ENCODE measurements around the gene VWC2. TPM values are rescaled to one million over a fixed set of nuclear protein-coding genes. Genes with fewer than 3 reads are reported as not detected.

The VWC2 gene
- total and polyA plus RNA-seq, 7 experiments from 2014 or later = not detected

GRCh38 chr7:49860293-49860692 is 86.9 kb downstream of the VWC2 start:
- no peak for ATAC-seq
- Mint-ChIP-seq H3K36me3 (no peaks in the 10 kb centered on the region), H3K27me3 (peaks cover 0 to 18% (median 11%) of the 10 kb centered on the region in 5 donors), H3K4me3 (no peak overlapping the region), H3K27ac (no peak overlapping the region), H3K9me3 (peaks cover 0 to 1% (median 0%) of the 10 kb centered on the region in 11 donors), H3K4me1 (no peaks in the 10 kb centered on the region)
- intact Hi-C loops (cut with micrococcal nuclease) = no loop called here
- Histone ChIP-seq H3K4me3 (ENCODE audit: low read length) (no peak overlapping the region), H3K4me1 (ENCODE audit: control insufficient read depth in 2 of 2, insufficient read depth in 2 of 2, low read length in 2 of 2) (no peaks in the 10 kb centered on the region), H3K27me3 (ENCODE audit: control insufficient read depth in 2 of 2, insufficient read depth in 2 of 2, low read length in 2 of 2) (no peaks in the 10 kb centered on the region), H3K36me3 (ENCODE audit: control insufficient read depth in 2 of 3, insufficient read depth in 3 of 3, low read length in 3 of 3) (no peaks in the 10 kb centered on the region), H3K9me3 (ENCODE audit: control insufficient read depth in 2 of 3, low read length in 3 of 3) (no peaks in the 10 kb centered on the region), H3K27ac (ENCODE audit: low read depth, low read length) (no peak overlapping the region)
- DNase-seq = no peak
- ChIA-PET CTCF (no interaction called here), POLR2A (no interaction called here)

- CTCF ChIA-PET = no interaction called here
- Histone ChIP-seq H3K27ac (ENCODE audit: low read depth, low read length) (no peak overlapping the region), H3K36me3 (ENCODE audit: control insufficient read depth in 2 of 3, insufficient read depth in 3 of 3, low read length in 3 of 3) (no peaks in the 10 kb centered on the region), H3K27me3 (ENCODE audit: control insufficient read depth in 2 of 2, insufficient read depth in 2 of 2, low read length in 2 of 2) (no peaks in the 10 kb centered on the region), H3K4me1 (ENCODE audit: control insufficient read depth in 2 of 2, insufficient read depth in 2 of 2, low read length in 2 of 2) (no peaks in the 10 kb centered on the region), H3K9me3 (ENCODE audit: control insufficient read depth in 2 of 3, low read length in 3 of 3) (no peaks in the 10 kb centered on the region), H3K4me3 (ENCODE audit: low read length) (no peak overlapping the region)
- Mint-ChIP-seq H3K4me3 (no peak overlapping the region), H3K27ac (no peak overlapping the region), H3K36me3 (peaks cover 0 to 3% (median 0%) of the 10 kb centered on the region in 5 donors), H3K27me3 (peaks cover 0 to 27% (median 18%) of the 10 kb centered on the region in 5 donors), H3K4me1 (no peaks in the 10 kb centered on the region), H3K9me3 (peaks cover 0 to 2% (median 0%) of the 10 kb centered on the region in 11 donors)
- no peak for DNase-seq
- ATAC-seq = no peak
- intact Hi-C loops (cut with micrococcal nuclease) = no loop called here
- POLR2A ChIA-PET = no interaction called here
Observed at GRCh38 chr7:49866076-49866735, 92.8 kb downstream of the VWC2 start.

GRCh38 chr7:49866910-49867309 is 93.5 kb downstream of the VWC2 start:
- Histone ChIP-seq H3K9me3 (ENCODE audit: control insufficient read depth in 2 of 3, low read length in 3 of 3) (no peaks in the 10 kb centered on the region), H3K4me1 (ENCODE audit: control insufficient read depth in 2 of 2, insufficient read depth in 2 of 2, low read length in 2 of 2) (no peaks in the 10 kb centered on the region), H3K4me3 (ENCODE audit: low read length) (no peak overlapping the region), H3K27me3 (ENCODE audit: control insufficient read depth in 2 of 2, insufficient read depth in 2 of 2, low read length in 2 of 2) (no peaks in the 10 kb centered on the region), H3K27ac (ENCODE audit: low read depth, low read length) (no peak overlapping the region), H3K36me3 (ENCODE audit: control insufficient read depth in 2 of 3, insufficient read depth in 3 of 3, low read length in 3 of 3) (no peaks in the 10 kb centered on the region)
- DNase-seq (no peak), ATAC-seq (no peak)
- no peak overlapping the region for H3K4me3 Mint-ChIP-seq
- peaks cover 0 to 3% (median 0%) of the 10 kb centered on the region in 5 donors for H3K36me3 Mint-ChIP-seq
- H3K27ac Mint-ChIP-seq = no peak overlapping the region
- CTCF ChIA-PET = no interaction called here
- POLR2A ChIA-PET = no interaction called here
- peaks cover 0 to 27% (median 18%) of the 10 kb centered on the region in 5 donors for H3K27me3 Mint-ChIP-seq
- peaks cover 0 to 2% (median 0%) of the 10 kb centered on the region in 11 donors for H3K9me3 Mint-ChIP-seq
- H3K4me1 Mint-ChIP-seq = no peaks in the 10 kb centered on the region
- intact Hi-C loops (cut with micrococcal nuclease) = no loop called here

- CTCF ChIA-PET = no interaction called here
Observed at GRCh38 chr7:49873420-49873819, 100.0 kb downstream of the VWC2 start.

GRCh38 chr7:49875336-49875735 is 101.9 kb downstream of the VWC2 start:
- no peak for ATAC-seq
- intact Hi-C loops (cut with micrococcal nuclease) = no loop called here
- Histone ChIP-seq H3K9me3 (ENCODE audit: control insufficient read depth in 2 of 3, low read length in 3 of 3) (no peaks in the 10 kb centered on the region), H3K27me3 (ENCODE audit: control insufficient read depth in 2 of 2, insufficient read depth in 2 of 2, low read length in 2 of 2) (no peaks in the 10 kb centered on the region), H3K4me1 (ENCODE audit: control insufficient read depth in 2 of 2, insufficient read depth in 2 of 2, low read length in 2 of 2) (no peaks in the 10 kb centered on the region), H3K36me3 (ENCODE audit: control insufficient read depth in 2 of 3, insufficient read depth in 3 of 3, low read length in 3 of 3) (no peaks in the 10 kb centered on the region), H3K27ac (ENCODE audit: low read depth, low read length) (no peak overlapping the region), H3K4me3 (ENCODE audit: low read length) (no peak overlapping the region)
- Mint-ChIP-seq H3K27me3 (peaks cover 0 to 9% (median 0%) of the 10 kb centered on the region in 5 donors), H3K9me3 (peaks cover 0 to 4% (median 0%) of the 10 kb centered on the region in 11 donors), H3K27ac (no peak overlapping the region), H3K36me3 (no peaks in the 10 kb centered on the region), H3K4me3 (no peak overlapping the region), H3K4me1 (no peaks in the 10 kb centered on the region)
- ChIA-PET POLR2A (no interaction called here), CTCF (no interaction called here)
- DNase-seq = no peak

More at GRCh38 chr7:49873420-49873819, 100.0 kb downstream of the VWC2 start:
- H3K4me1 ChIP-seq (ENCODE audit: control insufficient read depth in 2 of 2, insufficient read depth in 2 of 2, low read length in 2 of 2) = no peaks in the 10 kb centered on the region
- Mint-ChIP-seq H3K9me3 (peaks cover 0 to 4% (median 0%) of the 10 kb centered on the region in 11 donors), H3K27me3 (peaks cover 0 to 12% (median 5%) of the 10 kb centered on the region in 5 donors), H3K4me1 (no peaks in the 10 kb centered on the region), H3K27ac (no peak overlapping the region), H3K36me3 (peaks cover 0 to 3% (median 0%) of the 10 kb centered on the region in 5 donors), H3K4me3 (no peak overlapping the region)
- POLR2A ChIA-PET = no interaction called here
- H3K4me3 ChIP-seq (ENCODE audit: low read length) = no peak overlapping the region
- H3K36me3 ChIP-seq (ENCODE audit: control insufficient read depth in 2 of 3, insufficient read depth in 3 of 3, low read length in 3 of 3) = no peaks in the 10 kb centered on the region
- no peak for DNase-seq
- intact Hi-C loops (cut with micrococcal nuclease) = no loop called here
- H3K27me3 ChIP-seq (ENCODE audit: control insufficient read depth in 2 of 2, insufficient read depth in 2 of 2, low read length in 2 of 2) = no peaks in the 10 kb centered on the region
- no peaks in the 10 kb centered on the region for H3K9me3 ChIP-seq (ENCODE audit: control insufficient read depth in 2 of 3, low read length in 3 of 3)
- ATAC-seq = no peak
- no peak overlapping the region for H3K27ac ChIP-seq (ENCODE audit: low read depth, low read length)

GRCh38 chr7:49876202-49876601 is 102.8 kb downstream of the VWC2 start:
- Mint-ChIP-seq H3K4me3 (no peak overlapping the region), H3K27ac (no peak overlapping the region), H3K9me3 (peaks cover 0 to 4% (median 0%) of the 10 kb centered on the region in 11 donors), H3K4me1 (no peaks in the 10 kb centered on the region), H3K36me3 (no peaks in the 10 kb centered on the region), H3K27me3 (peaks cover 0 to 9% (median 4%) of the 10 kb centered on the region in 5 donors)
- no peak overlapping the region for H3K4me3 ChIP-seq (ENCODE audit: low read length)
- intact Hi-C loops (cut with micrococcal nuclease) = no loop called here
- no peaks in the 10 kb centered on the region for H3K4me1 ChIP-seq (ENCODE audit: control insufficient read depth in 2 of 2, insufficient read depth in 2 of 2, low read length in 2 of 2)
- no peaks in the 10 kb centered on the region for H3K27me3 ChIP-seq (ENCODE audit: control insufficient read depth in 2 of 2, insufficient read depth in 2 of 2, low read length in 2 of 2)
- ChIA-PET POLR2A (no interaction called here), CTCF (no interaction called here)
- H3K36me3 ChIP-seq (ENCODE audit: control insufficient read depth in 2 of 3, insufficient read depth in 3 of 3, low read length in 3 of 3) = no peaks in the 10 kb centered on the region
- no peak overlapping the region for H3K27ac ChIP-seq (ENCODE audit: low read depth, low read length)
- ATAC-seq = no peak
- H3K9me3 ChIP-seq (ENCODE audit: control insufficient read depth in 2 of 3, low read length in 3 of 3) = no peaks in the 10 kb centered on the region
- DNase-seq = no peak

GRCh38 chr7:49878089-49878488 is 104.7 kb downstream of the VWC2 start:
- no peaks in the 10 kb centered on the region for H3K9me3 ChIP-seq (ENCODE audit: control insufficient read depth in 2 of 3, low read length in 3 of 3)
- peaks cover 0 to 16% (median 11%) of the 10 kb centered on the region in 5 donors for H3K27me3 Mint-ChIP-seq
- DNase-seq (no peak), ATAC-seq (no peak)
- peaks cover 0 to 2% (median 0%) of the 10 kb centered on the region in 11 donors for H3K9me3 Mint-ChIP-seq
- H3K36me3 Mint-ChIP-seq = no peaks in the 10 kb centered on the region
- H3K4me1 ChIP-seq (ENCODE audit: control insufficient read depth in 2 of 2, insufficient read depth in 2 of 2, low read length in 2 of 2) = no peaks in the 10 kb centered on the region
- no peak overlapping the region for H3K27ac ChIP-seq (ENCODE audit: low read depth, low read length)
- no peak overlapping the region for H3K4me3 Mint-ChIP-seq
- H3K36me3 ChIP-seq (ENCODE audit: control insufficient read depth in 2 of 3, insufficient read depth in 3 of 3, low read length in 3 of 3) = no peaks in the 10 kb centered on the region
- ChIA-PET POLR2A (no interaction called here), CTCF (no interaction called here)
- peaks cover 0 to 1% (median 0%) of the 10 kb centered on the region in 7 donors for H3K4me1 Mint-ChIP-seq
- H3K27ac Mint-ChIP-seq = no peak overlapping the region
- no peaks in the 10 kb centered on the region for H3K27me3 ChIP-seq (ENCODE audit: control insufficient read depth in 2 of 2, insufficient read depth in 2 of 2, low read length in 2 of 2)
- intact Hi-C loops (cut with micrococcal nuclease) = no loop called here
- H3K4me3 ChIP-seq (ENCODE audit: low read length) = no peak overlapping the region
